Caco-2 (cell line): ENCODE data around the gene BTN1A1. TPM values are rescaled to one million over a fixed set of nuclear protein-coding genes. Genes with fewer than 3 reads are reported as not detected.

ENCODE experiments used
- BruUV-seq: library from RNA; stranded (reverse); fragments of 400-500 nt; replicated peaks from 2 replicates; lab custom pipeline; 2021; lab: Mats Ljungman, UMichigan
- CTCF ChIA-PET: fragments of 300-600 bp; sonication (Branson Sonifier 250); formaldehyde crosslinking; loops from one replicate; lab custom pipeline; 2022; ENCODE audit warnings: antibody characterized with exemption; lab: Charles Lee
- POLR2A ChIA-PET: fragments of 300-600 bp; sonication (Branson Sonifier 250); formaldehyde crosslinking; loops from one replicate; lab custom pipeline; 2022; ENCODE audit warnings: antibody characterized with exemption; lab: Charles Lee
- DNase-seq, 2 experiments: peaks; one replicate each; pipeline versions ENCODE4 v3.0.0 to v3.0.0-alpha.2; 2020 to 2022
- H3K27me3 ChIP-seq: replicated peaks from 2 replicates; pipeline ENCODE4 v1.6.0; 2011; ENCODE audit warnings: low read length; ENCODE audit not compliant: control insufficient read depth, insufficient read depth
- H3K36me3 ChIP-seq: 2 replicates; pipeline ENCODE4 v1.5.1; 2011; ENCODE audit warnings: low read length; ENCODE audit not compliant: control insufficient read depth, insufficient read depth
- H3K4me1 ChIP-seq: fragments of 250-450 bp; sonication (Bioruptor Pico); 2 replicates; pipeline ENCODE4 v1.5.1; 2020; ENCODE audit warnings: mild to moderate bottlenecking
- H3K4me3 ChIP-seq: 2 replicates; pipeline ENCODE4 v1.5.1; 2011; ENCODE audit warnings: low read depth, mild to moderate bottlenecking, control low read depth, low read length
- H3K9me3 ChIP-seq: fragments of 250-450 bp; sonication (Bioruptor Pico); 2 replicates; pipeline ENCODE4 v1.5.1; 2020; ENCODE audit warnings: mild to moderate bottlenecking, moderate library complexity
- H3K27ac Mint-ChIP-seq: one replicate; pipeline ENCODE4 v1.8.0; 2022; ENCODE audit warnings: mixed read lengths; ENCODE audit not compliant: unreplicated experiment
- H3K27me3 Mint-ChIP-seq: one replicate; pipeline ENCODE4 v1.8.0; 2022; ENCODE audit warnings: mixed read lengths; ENCODE audit not compliant: insufficient read depth, unreplicated experiment
- H3K36me3 Mint-ChIP-seq: one replicate; pipeline ENCODE4 v1.8.0; 2022; ENCODE audit warnings: mild to moderate bottlenecking, mixed read lengths; ENCODE audit not compliant: insufficient read depth, unreplicated experiment
- H3K4me1 Mint-ChIP-seq: one replicate; pipeline ENCODE4 v1.8.0; 2022; ENCODE audit warnings: low read depth, mixed read lengths; ENCODE audit not compliant: unreplicated experiment
- H3K4me3 Mint-ChIP-seq: one replicate; pipeline ENCODE4 v1.8.0; 2022; ENCODE audit warnings: mild to moderate bottlenecking, moderate library complexity, mixed read lengths; ENCODE audit not compliant: unreplicated experiment
- H3K9me3 Mint-ChIP-seq: one replicate; pipeline ENCODE4 v1.8.0; 2022; ENCODE audit warnings: mixed read lengths; ENCODE audit not compliant: unreplicated experiment
- intact Hi-C: fragments of 100-400 bp; cut with micrococcal nuclease; formaldehyde crosslinking; loops from one replicate; pipeline ENCODE4 v1.10.0; 2022; ENCODE audit not compliant: unreplicated experiment
- total RNA-seq: library from RNA; stranded (reverse); gene quantifications from 2 replicates; pipeline ENCODE4 v1.2.3, GENCODE V29; 2022
- TF ChIP-seq, protein P1 (sequence below), 2 experiments: fragments of 200-600 bp in 1 of 2; IDR thresholded peaks; 1 replicate in 1 of 2; 2 replicates in 1 of 2; pipeline versions ENCODE4 v1.5.1 to v1.8.0; 2011 to 2022; ENCODE audit warnings: antibody characterized with exemption in 1 of 2, control low read depth in 1 of 2, inconsistent platforms in 1 of 2, low read depth in 1 of 2, low read length in 1 of 2, mild to moderate bottlenecking in 1 of 2, moderate library complexity in 1 of 2; ENCODE audit not compliant: insufficient read depth in 1 of 2, severe bottlenecking in 1 of 2, unreplicated experiment in 1 of 2

Gene BTN1A1
- total RNA-seq, 1 experiment from 2014 or later = 7.3 TPM

DNA sequence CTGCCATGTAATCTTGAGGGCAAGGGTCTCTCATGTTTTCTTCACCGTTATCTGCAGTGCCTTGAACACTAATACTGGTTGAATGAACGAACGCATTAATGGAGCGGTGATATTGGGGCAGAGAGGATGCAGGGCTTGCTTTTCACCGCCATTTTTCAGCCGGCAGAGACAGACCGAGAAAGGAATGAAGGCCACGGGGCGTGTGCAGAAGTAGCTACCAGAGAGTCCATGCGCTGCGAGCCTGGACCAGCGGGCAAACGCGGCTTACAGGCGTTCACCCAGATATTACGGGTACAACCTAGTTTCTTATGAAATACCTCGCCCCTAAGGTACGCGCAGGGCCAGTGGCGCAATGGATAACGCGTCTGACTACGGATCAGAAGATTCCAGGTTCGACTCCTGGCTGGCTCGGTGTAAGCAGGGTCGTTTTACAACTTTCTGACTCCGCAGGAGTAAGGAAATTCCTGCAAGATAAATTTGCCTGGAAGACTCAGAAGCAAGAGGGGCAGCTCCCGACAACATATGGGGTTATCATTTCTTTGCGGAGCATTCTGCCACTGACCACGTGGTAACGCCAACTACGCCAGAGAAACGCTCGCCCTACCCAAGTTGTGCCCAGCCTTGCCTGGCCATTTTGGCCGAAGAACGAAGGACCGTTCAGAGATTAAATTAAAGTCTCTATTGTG is 37.2 kb downstream of the BTN1A1 start:
- peaks cover 15% of the 10 kb centered on the region for H3K4me1 Mint-ChIP-seq

DNA sequence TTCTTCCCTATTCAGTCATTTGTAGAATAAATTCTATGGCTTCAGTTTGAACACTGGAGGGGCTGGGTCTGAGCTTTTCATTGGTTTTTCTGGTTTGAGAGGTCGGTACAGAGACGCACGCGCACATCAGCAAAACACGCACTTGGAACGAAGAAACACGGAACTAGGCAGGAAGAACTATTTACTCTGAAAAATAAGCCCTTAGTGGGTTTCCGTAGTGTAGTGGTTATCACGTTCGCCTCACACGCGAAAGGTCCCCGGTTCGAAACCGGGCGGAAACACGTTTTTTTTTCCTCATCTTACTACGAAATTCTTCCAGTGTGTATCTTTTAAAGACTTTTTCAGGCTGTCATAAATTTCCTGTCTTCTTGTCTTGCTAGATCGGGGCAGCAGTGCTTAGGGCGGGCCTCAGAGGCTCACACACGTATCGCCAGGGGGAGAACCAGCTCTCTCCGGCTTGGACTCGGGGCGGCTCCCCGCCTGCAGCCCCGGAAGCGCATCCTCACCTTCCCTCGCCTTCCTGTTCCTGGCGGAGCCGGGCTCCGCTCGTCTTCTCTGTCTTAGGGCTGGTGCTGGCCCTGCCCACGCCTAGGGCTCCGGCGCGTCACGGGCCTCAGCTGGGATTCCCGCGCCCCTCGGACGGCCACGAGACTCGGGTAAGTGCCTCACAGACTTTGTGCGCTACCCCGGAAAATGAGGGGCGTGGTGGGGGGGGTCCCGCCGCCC is 37.9 kb downstream of the BTN1A1 start, which contains the start of gene HMGN4:
TSS of gene HMGN4 (plus strand) at position 521 of the 726 bp plus-strand sequence. CDS start 6,841 bp downstream, outside the sequence.
- Histone ChIP-seq H3K9me3 (no peaks in the 10 kb centered on the region), H3K4me3 (peak within 1 kb of the TSS; percentile 65), H3K4me1 (peaks cover 4% of the 10 kb centered on the region; the same call in 1 of the 2 replicates), H3K27me3 (no peaks in the 10 kb centered on the region), H3K36me3 (no peaks in the 10 kb centered on the region)
- Mint-ChIP-seq H3K4me3 (peak within 1 kb of the TSS; percentile 89), H3K27me3 (peaks cover 2% of the 10 kb centered on the region), H3K4me1 (peaks cover 15% of the 10 kb centered on the region), H3K27ac (peak within 1 kb of the TSS; percentile 97), H3K9me3 (no peaks in the 10 kb centered on the region), H3K36me3 (peaks cover 25% of the 10 kb centered on the region)
- intact Hi-C loops = loop anchor here (1.0 to 10.0 kb wide), 4 partner anchors 15 to 213 kb away; no protein-coding TSS in a partner anchor
- CTCF ChIA-PET = interaction anchor here (1.4 to 1.5 kb wide), 2 partner anchors 34 to 196 kb away, joined by 5 to 6 read pairs; no protein-coding TSS in a partner anchor
- BruUV-seq = no TSS peak
- POLR2A ChIA-PET = interaction anchor here (0.6 to 1.7 kb wide), 4 partner anchors 15 to 435 kb away, joined by 3 to 9 read pairs (median 5); no protein-coding TSS in a partner anchor
- DNase-seq = peak; percentile 85 to 90
- TF ChIP-seq, protein P1, sequence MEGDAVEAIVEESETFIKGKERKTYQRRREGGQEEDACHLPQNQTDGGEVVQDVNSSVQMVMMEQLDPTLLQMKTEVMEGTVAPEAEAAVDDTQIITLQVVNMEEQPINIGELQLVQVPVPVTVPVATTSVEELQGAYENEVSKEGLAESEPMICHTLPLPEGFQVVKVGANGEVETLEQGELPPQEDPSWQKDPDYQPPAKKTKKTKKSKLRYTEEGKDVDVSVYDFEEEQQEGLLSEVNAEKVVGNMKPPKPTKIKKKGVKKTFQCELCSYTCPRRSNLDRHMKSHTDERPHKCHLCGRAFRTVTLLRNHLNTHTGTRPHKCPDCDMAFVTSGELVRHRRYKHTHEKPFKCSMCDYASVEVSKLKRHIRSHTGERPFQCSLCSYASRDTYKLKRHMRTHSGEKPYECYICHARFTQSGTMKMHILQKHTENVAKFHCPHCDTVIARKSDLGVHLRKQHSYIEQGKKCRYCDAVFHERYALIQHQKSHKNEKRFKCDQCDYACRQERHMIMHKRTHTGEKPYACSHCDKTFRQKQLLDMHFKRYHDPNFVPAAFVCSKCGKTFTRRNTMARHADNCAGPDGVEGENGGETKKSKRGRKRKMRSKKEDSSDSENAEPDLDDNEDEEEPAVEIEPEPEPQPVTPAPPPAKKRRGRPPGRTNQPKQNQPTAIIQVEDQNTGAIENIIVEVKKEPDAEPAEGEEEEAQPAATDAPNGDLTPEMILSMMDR (IDR thresholded peaks at IDR 0.05; ENCODE audit: insufficient read depth in 1 of 2, low read depth in 1 of 2, low read length in 1 of 2, severe bottlenecking in 1 of 2, unreplicated experiment in 1 of 2) = no peak

More for the DNA sequence above, 37.2 kb downstream of the BTN1A1 start:
- intact Hi-C loops = loop anchor here (1.0 to 10.0 kb wide), 4 partner anchors 16 to 213 kb away; no protein-coding TSS in a partner anchor
- no TSS peak for BruUV-seq
- H3K9me3 Mint-ChIP-seq = no peaks in the 10 kb centered on the region
- H3K9me3 ChIP-seq = no peaks in the 10 kb centered on the region
- peaks cover 4% of the 10 kb centered on the region; the same call in 1 of the 2 replicates for H3K4me1 ChIP-seq
- peak; percentile 90 to 91 for DNase-seq
- no peaks in the 10 kb centered on the region for H3K27me3 ChIP-seq
- ChIA-PET CTCF (interaction anchor here (1.0 to 1.5 kb wide), 3 partner anchors 34 to 196 kb away, joined by 3 to 6 read pairs (median 5); no protein-coding TSS in a partner anchor), POLR2A (interaction anchor here (0.6 to 1.7 kb wide), 3 partner anchors 16 to 58 kb away, joined by 3 to 6 read pairs (median 4); no protein-coding TSS in a partner anchor)
- peak overlapping the region; percentile 65 for H3K4me3 ChIP-seq
- peaks cover 2% of the 10 kb centered on the region for H3K27me3 Mint-ChIP-seq
- H3K36me3 Mint-ChIP-seq = peaks cover 32% of the 10 kb centered on the region
- peak overlapping the region; percentile 89 for H3K4me3 Mint-ChIP-seq
- H3K27ac Mint-ChIP-seq = peak overlapping the region; percentile 97
- TF ChIP-seq, protein P1 (IDR thresholded peaks at IDR 0.05; ENCODE audit: insufficient read depth in 1 of 2, low read depth in 1 of 2, low read length in 1 of 2, severe bottlenecking in 1 of 2, unreplicated experiment in 1 of 2) = no peak
- H3K36me3 ChIP-seq = no peaks in the 10 kb centered on the region

DNA sequence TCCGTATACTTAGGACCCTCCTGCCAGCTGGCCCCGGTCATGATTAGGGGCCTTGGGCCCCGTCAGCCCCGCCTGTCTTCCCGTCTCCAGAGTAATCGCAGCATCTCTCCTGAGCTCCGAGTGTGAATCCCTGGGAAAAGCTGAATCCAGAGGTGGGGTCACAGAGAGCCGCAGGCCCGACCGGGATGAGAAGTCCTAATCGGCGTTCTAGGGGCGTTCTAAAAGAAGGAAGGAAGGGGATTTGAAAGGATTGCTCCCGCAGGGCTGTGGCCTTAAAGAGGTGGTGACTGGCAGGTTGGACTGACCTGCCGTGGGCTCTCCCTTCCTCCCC is 38.4 kb downstream of the BTN1A1 start:
- Mint-ChIP-seq H3K36me3 (peaks cover 22% of the 10 kb centered on the region), H3K4me1 (peaks cover 15% of the 10 kb centered on the region), H3K27ac (peak overlapping the region; percentile 97), H3K4me3 (peak overlapping the region; percentile 89), H3K27me3 (peaks cover 2% of the 10 kb centered on the region), H3K9me3 (no peaks in the 10 kb centered on the region)
- Histone ChIP-seq H3K36me3 (no peaks in the 10 kb centered on the region), H3K4me3 (peak overlapping the region; percentile 65), H3K27me3 (no peaks in the 10 kb centered on the region), H3K9me3 (no peaks in the 10 kb centered on the region), H3K4me1 (peaks cover 4% of the 10 kb centered on the region; the same call in 1 of the 2 replicates)
- intact Hi-C loops = loop anchor here (10.0 kb wide), 1 partner anchor 214 kb away; no protein-coding TSS in a partner anchor
- DNase-seq = no peak
- CTCF ChIA-PET = interaction anchor here (1.4 kb wide), 1 partner anchor 197 kb away, joined by 5 read pairs; no protein-coding TSS in a partner anchor
- no TSS peak for BruUV-seq
- TF ChIP-seq, protein P1 (IDR thresholded peaks at IDR 0.05; ENCODE audit: insufficient read depth in 1 of 2, low read depth in 1 of 2, low read length in 1 of 2, severe bottlenecking in 1 of 2, unreplicated experiment in 1 of 2) = no peak
- POLR2A ChIA-PET = interaction anchor here (0.6 to 1.1 kb wide), 2 partner anchors 15 to 435 kb away, joined by 3 to 9 read pairs; no protein-coding TSS in a partner anchor
